Renal cortex interstitium (tissue), 11 donors: ENCODE data around the gene ENTPD2. TPM values are rescaled to one million over a fixed set of nuclear protein-coding genes. Genes with fewer than 3 reads are reported as not detected.
"Not testable (repeated sequence)": the region's sequence is repeated elsewhere in the genome, so short reads cannot be mapped to it uniquely, and the experiment has no call there.

Source experiments
- DNase-seq, 11 donors: peaks; one replicate each; pipeline ENCODE4 v3.0.0-alpha.2; 2013; ENCODE audit warnings: low read depth in 9 of 11, low spot score in 4 of 11; ENCODE audit errors: extremely low read depth in 1 of 11
- polyA plus RNA-seq, 3 donors: library from polyadenylated mRNA; unstranded; fragments of 120-200 nt; gene quantifications; one replicate each; pipeline ENCODE4 v1.2.1, GENCODE V29; 2013; ENCODE audit not compliant: insufficient read length in 3 of 3

ENTPD2 gene
- polyA plus RNA-seq, 3 donors = 4.3 to 5.3 (median 4.7) TPM

GRCh38 chr9:137037483-137037882 is 16.4 kb downstream of the ENTPD2 start:
- DNase-seq = no peak

- no peak for DNase-seq
Measured at GRCh38 chr9:137037035-137037434, 16.8 kb downstream of the ENTPD2 start.

- no peak for DNase-seq
Measured at GRCh38 chr9:137035937-137036336, 17.9 kb downstream of the ENTPD2 start.

GRCh38 chr9:137035507-137035834 is 18.4 kb downstream of the ENTPD2 start:
- DNase-seq = no peak

GRCh38 chr9:137034709-137035506 is 19.0 kb downstream of the ENTPD2 start:
- DNase-seq = peak in 5 of 11 donors; percentile 72 to 75 (median 72)

GRCh38 chr9:137034039-137034708 is 19.7 kb downstream of the ENTPD2 start:
- no peak for DNase-seq

- not testable (repeated sequence) for DNase-seq
Measured at GRCh38 chr9:137033481-137033880, 20.4 kb downstream of the ENTPD2 start.

GRCh38 chr9:137032858-137033257 is 21.0 kb downstream of the ENTPD2 start:
- no peak for DNase-seq

GRCh38 chr9:137031904-137032640 is 21.8 kb downstream of the ENTPD2 start, which contains the start of gene FUT7:
Gene FUT7, minus strand, starts transcription at chr9:137032088. Its CDS starts 97 bp downstream, at chr9:137031991.
- DNase-seq = no peak

- no peak for DNase-seq
Measured at GRCh38 chr9:137030538-137031527, 23.0 kb downstream of the ENTPD2 start.

- DNase-seq = no peak
Measured at GRCh38 chr9:137030006-137030405, 23.9 kb downstream of the ENTPD2 start.

- no peak for DNase-seq
Measured at GRCh38 chr9:137029058-137029936, 24.6 kb downstream of the ENTPD2 start.

GRCh38 chr9:137028263-137029057 is 25.4 kb downstream of the ENTPD2 start:
- DNase-seq = peak in 4 of 11 donors; percentile 22 to 61 (median 47)

GRCh38 chr9:137027369-137028262 is 26.2 kb downstream of the ENTPD2 start, which contains the start of gene ABCA2:
Gene ABCA2, minus strand, starts transcription at chr9:137028237. Its CDS starts 97 bp downstream, at chr9:137028140.
- no peak for DNase-seq

GRCh38 chr9:137026828-137027227 is 27.0 kb downstream of the ENTPD2 start:
- no peak for DNase-seq

GRCh38 chr9:137026384-137026783 is 27.5 kb downstream of the ENTPD2 start:
- no peak for DNase-seq
